Measurements from ENCODE around the gene AQP9.

Gene AQP9

DNA sequence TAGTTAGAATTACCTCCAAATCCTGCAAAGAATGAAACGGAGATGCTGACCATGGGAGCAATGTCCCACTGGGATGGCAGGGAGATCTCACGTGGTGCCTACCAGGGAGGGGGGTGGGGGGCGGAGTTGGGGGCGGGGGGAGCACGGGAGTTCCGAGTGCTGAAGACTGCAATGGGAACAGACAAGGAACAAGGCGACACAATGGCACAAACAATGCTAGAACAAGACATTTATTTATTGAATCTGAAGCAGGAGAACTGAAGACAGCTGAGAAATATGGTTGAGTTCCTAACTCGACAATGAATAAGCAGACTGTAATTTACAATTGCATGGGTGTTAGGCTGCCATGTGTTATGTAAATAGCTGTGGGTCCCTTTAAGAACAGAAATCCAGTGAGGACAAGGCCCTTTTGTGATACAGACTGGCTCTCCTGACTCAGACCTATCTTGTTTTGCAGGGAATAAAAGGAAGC lies 91.2 kb downstream of the AQP9 start:
- DNase-seq: no peak

GRCh38 chr15:58232281-58233065 lies 94.3 kb downstream of the AQP9 start:
- no peak for DNase-seq

- DNase-seq: no peak
Observed at GRCh38 chr15:58233341-58233740, 95.2 kb downstream of the AQP9 start.
